ENCODE results near the gene PCSK6. TPM values are rescaled to one million over a fixed set of nuclear protein-coding genes. Genes with fewer than 3 reads are reported as not detected.

Gene PCSK6
- total and polyA plus RNA-seq, 2 experiments from 2014 or later: 4.8 to 6.4 TPM

GRCh38 chr15:101326026-101326315, 163.5 kb downstream of the PCSK6 start:
- H3K36me3 ChIP-seq: no peaks in the 10 kb centered on the region
- peaks cover 18% of the 10 kb centered on the region for H3K27me3 ChIP-seq
- no peak for DNase-seq (ENCODE audit: low read depth in 1 of 2, low spot score in 1 of 2)
- no peak overlapping the region for H3K4me3 ChIP-seq
- H3K27ac ChIP-seq: no peak overlapping the region
- no peaks in the 10 kb centered on the region for H3K9me3 ChIP-seq (ENCODE audit: low read depth)
- no peak for TF ChIP-seq CTCF (IDR thresholded peaks at IDR 0.05; ENCODE audit: low read depth, low read length)
- H3K4me1 ChIP-seq (ENCODE audit: low read depth): no peaks in the 10 kb centered on the region

GRCh38 chr15:101325263-101326025, 164.1 kb downstream of the PCSK6 start:
- Histone ChIP-seq H3K36me3 (no peaks in the 10 kb centered on the region), H3K9me3 (ENCODE audit: low read depth) (no peaks in the 10 kb centered on the region), H3K4me1 (ENCODE audit: low read depth) (no peaks in the 10 kb centered on the region), H3K27ac (no peak overlapping the region), H3K27me3 (peaks cover 12% of the 10 kb centered on the region), H3K4me3 (no peak overlapping the region)
- no peak for TF ChIP-seq CTCF (IDR thresholded peaks at IDR 0.05; ENCODE audit: low read depth, low read length)
- no peak for DNase-seq (ENCODE audit: low read depth in 1 of 2, low spot score in 1 of 2)

- no peaks in the 10 kb centered on the region for H3K36me3 ChIP-seq
- DNase-seq (ENCODE audit: low read depth in 1 of 2, low spot score in 1 of 2): no peak
- H3K4me3 ChIP-seq: no peak overlapping the region
- H3K27me3 ChIP-seq: peaks cover 7% of the 10 kb centered on the region
- no peaks in the 10 kb centered on the region for H3K4me1 ChIP-seq (ENCODE audit: low read depth)
- no peak overlapping the region for H3K27ac ChIP-seq
- TF ChIP-seq CTCF (IDR thresholded peaks at IDR 0.05; ENCODE audit: low read depth, low read length): no peak
- H3K9me3 ChIP-seq (ENCODE audit: low read depth): no peaks in the 10 kb centered on the region
Measured at GRCh38 chr15:101324524-101325177, 164.9 kb downstream of the PCSK6 start.

GRCh38 chr15:101323793-101324523, 165.5 kb downstream of the PCSK6 start:
- Histone ChIP-seq H3K9me3 (ENCODE audit: low read depth) (no peaks in the 10 kb centered on the region), H3K36me3 (no peaks in the 10 kb centered on the region), H3K4me1 (ENCODE audit: low read depth) (no peaks in the 10 kb centered on the region), H3K27ac (no peak overlapping the region), H3K27me3 (peaks cover 9% of the 10 kb centered on the region), H3K4me3 (no peak overlapping the region)
- DNase-seq (ENCODE audit: low read depth in 1 of 2, low spot score in 1 of 2): no peak
- TF ChIP-seq CTCF (IDR thresholded peaks at IDR 0.05; ENCODE audit: low read depth, low read length): no peak

- no peak for DNase-seq (ENCODE audit: low read depth in 1 of 2, low spot score in 1 of 2)
- no peak overlapping the region for H3K27ac ChIP-seq
- no peak for TF ChIP-seq CTCF (IDR thresholded peaks at IDR 0.05; ENCODE audit: low read depth, low read length)
Measured at GRCh38 chr15:101322854-101323477, 166.5 kb downstream of the PCSK6 start.

More at GRCh38 chr15:101322854-101323477, 166.5 kb downstream of the PCSK6 start:
- H3K27me3 ChIP-seq: peaks cover 6% of the 10 kb centered on the region
- no peaks in the 10 kb centered on the region for H3K4me1 ChIP-seq (ENCODE audit: low read depth)
- H3K36me3 ChIP-seq: no peaks in the 10 kb centered on the region
- H3K4me3 ChIP-seq: no peak overlapping the region
- H3K9me3 ChIP-seq (ENCODE audit: low read depth): no peaks in the 10 kb centered on the region

All from cardiac muscle cell (in vitro differentiated cells and primary cell).